ENCODE measurements around the gene HOXA6.

- TF ChIP-seq POLR2A (IDR thresholded peaks at IDR 0.05; ENCODE audit: low read depth) (no peak), CTCF (IDR thresholded peaks at IDR 0.05) (no peak), POLR2AphosphoS5 (IDR thresholded peaks at IDR 0.05) (no peak), EP300 (IDR thresholded peaks at IDR 0.05) (no peak)
Measured at GRCh38 chr7:27182861-27183681, 35.5 kb upstream of the HOXA6 start.

Measured in esophagus muscularis mucosa (tissue), 4 donors.